Lung (tissue), 16 donors: ENCODE results near the gene AGAP2. TPM values are rescaled to one million over a fixed set of nuclear protein-coding genes. Genes with fewer than 3 reads are reported as not detected.

Experiments
- ATAC-seq: fragments of 200-7000 bp; cut with Tn5 transposase; one replicate; pipeline ENCODE4 v1.9.1; 2020; ENCODE audit warnings: moderate number of reproducible peaks; ENCODE audit not compliant: insufficient read depth, low FRiP score
- DNase-seq, 3 donors: peaks; one replicate each; pipeline ENCODE4 v3.0.0-alpha.2; 2013 to 2017
- H3K27ac ChIP-seq, 2 donors: one replicate each; pipeline ENCODE4 v1.5.1; 2013; ENCODE audit warnings: mild to moderate bottlenecking in 2 of 2, moderate library complexity in 2 of 2, control low read depth in 1 of 2, inconsistent platforms in 1 of 2, low read depth in 1 of 2, low read length in 1 of 2
- H3K27me3 ChIP-seq, 3 donors: one replicate each; pipeline ENCODE4 v1.5.1; 2013; ENCODE audit warnings: low read length in 2 of 3; ENCODE audit not compliant: control insufficient read depth in 3 of 3, insufficient read depth in 3 of 3
- H3K36me3 ChIP-seq, 4 donors: one replicate each; pipeline ENCODE4 v1.5.1; 2013; ENCODE audit warnings: low read length in 4 of 4, mild to moderate bottlenecking in 1 of 4, moderate library complexity in 1 of 4; ENCODE audit not compliant: control insufficient read depth in 4 of 4, insufficient read depth in 4 of 4
- H3K4me1 ChIP-seq, 5 donors: one replicate each; pipeline ENCODE4 v1.5.1; 2013; ENCODE audit warnings: low read length in 5 of 5, mild to moderate bottlenecking in 2 of 5, moderate library complexity in 1 of 5; ENCODE audit not compliant: control insufficient read depth in 5 of 5, insufficient read depth in 5 of 5
- H3K4me3 ChIP-seq: one replicate; pipeline ENCODE4 v1.5.1; 2013; ENCODE audit warnings: mild to moderate bottlenecking, control low read depth, moderate library complexity
- H3K9ac ChIP-seq, 2 donors: one replicate each; pipeline ENCODE4 v1.5.1; 2013; ENCODE audit warnings: low read length in 2 of 2, control low read depth in 1 of 2; ENCODE audit not compliant: insufficient read depth in 1 of 2
- H3K9me3 ChIP-seq, 4 donors: one replicate each; pipeline ENCODE4 v1.5.1; 2013; ENCODE audit warnings: low read length in 3 of 4, mild to moderate bottlenecking in 1 of 4, moderate library complexity in 1 of 4; ENCODE audit not compliant: control insufficient read depth in 4 of 4, insufficient read depth in 3 of 4
- WGBS, 2 donors: extraction: QIAGEN DNeasy Blood & Tissue Kit; methylation state at CpG; one replicate each; pipeline ENCODE4 v1.1.7; 2013; 5-methylcytosine and 5-hydroxymethylcytosine counted together
- long read RNA-seq, 5 donors: transcript quantifications; one replicate each; lab custom pipeline, GENCODE V29; 2026
- polyA plus RNA-seq, 2 donors: library from polyadenylated mRNA; stranded (reverse); fragments of 200-250 nt; gene quantifications; one replicate each; pipeline ENCODE4 v1.2.1, GENCODE V29; 2013
- total RNA-seq, 2 donors: library from RNA; depleted of rRNA in 1 of 2; stranded (reverse); fragments of >200 nt in 1 of 2; gene quantifications; one replicate each; pipeline ENCODE4 v1.2.1, GENCODE V29; 2014 to 2021
- TF ChIP-seq, protein P1 (sequence below): IDR thresholded peaks from 2 replicates; pipeline ENCODE4 v1.5.1; 2012; ENCODE audit warnings: mild to moderate bottlenecking; ENCODE audit errors: control extremely low read depth, extremely low read depth
- donor health status: control.
- donor health status: control.
- donor health status: Bipolar disorder and iron deficiency.
- donor health status: healthy.
- donor health status: DM: yes; HTN: yes; CAD: no.

Gene AGAP2
- total RNA-seq = 1 to 10 TPM; 1.5 to 4.8 TPM
- 1 to 10 TPM; 1.4 to 4.4 TPM for polyA plus RNA-seq
- long read RNA-seq, donor 1 = 0 reads
- long read RNA-seq, donor 2 = 0 reads
- long read RNA-seq, donor 3 = 0 reads
- long read RNA-seq, donor 4 = 0 reads
- long read RNA-seq, donor 5, partial matches to known transcripts = 0 of 1 reads
- long read RNA-seq, donor 5, other reads (novel, unspliced or antisense) = 0 of 1 reads

DNA sequence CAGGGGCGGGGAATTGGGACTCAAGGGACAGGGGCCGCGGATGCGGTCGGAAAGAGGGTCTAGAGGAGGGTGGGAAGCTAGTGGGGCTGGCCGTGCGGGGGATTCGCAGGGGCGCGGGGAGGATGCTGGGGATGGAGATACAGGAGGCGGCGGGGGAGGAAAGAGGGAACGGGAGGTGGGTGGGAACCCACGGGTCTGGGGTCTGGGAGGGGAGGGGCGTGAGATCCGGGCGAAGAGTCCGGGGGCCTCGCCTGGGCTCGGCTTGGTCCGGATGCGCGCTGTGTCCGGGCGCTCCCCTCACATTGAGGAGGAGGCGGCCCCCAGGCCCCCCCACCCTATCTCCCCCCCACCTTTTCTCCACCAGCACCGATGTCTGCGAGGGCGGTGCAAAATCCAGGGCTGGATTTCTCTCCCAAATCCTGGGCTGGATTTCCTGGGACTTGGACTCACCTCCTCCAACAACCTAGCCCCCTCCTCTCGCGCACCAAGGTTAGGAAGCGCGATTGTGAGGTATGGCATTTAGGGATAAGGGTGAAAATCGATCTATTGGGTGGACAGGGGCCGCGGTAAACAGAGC is at the start of gene AGAP2:
Gene AGAP2 (minus strand): TSS at position 82 of the 577 bp plus-strand sequence. CDS start 496 bp downstream, outside the sequence.
- ATAC-seq = no peak
- Histone ChIP-seq H3K36me3 (peaks cover 0 to 1% (median 0%) of the 10 kb centered on the region in 4 donors), H3K9ac (no peak within 1 kb of the TSS), H3K27ac (no peak within 1 kb of the TSS), H3K27me3 (peaks cover 0 to 80% (median 70%) of the 10 kb centered on the region in 3 donors), H3K9me3 (no peaks in the 10 kb centered on the region), H3K4me3 (no peak within 1 kb of the TSS), H3K4me1 (peaks cover 0 to 9% (median 6%) of the 10 kb centered on the region in 5 donors)
- 23 to 50% methylated on average over 26 to 36 of the region's 36 CpGs for WGBS, 2 donors
- DNase-seq = peak in 2 of 3 donors; percentile 24 to 45
- TF ChIP-seq, protein P1, sequence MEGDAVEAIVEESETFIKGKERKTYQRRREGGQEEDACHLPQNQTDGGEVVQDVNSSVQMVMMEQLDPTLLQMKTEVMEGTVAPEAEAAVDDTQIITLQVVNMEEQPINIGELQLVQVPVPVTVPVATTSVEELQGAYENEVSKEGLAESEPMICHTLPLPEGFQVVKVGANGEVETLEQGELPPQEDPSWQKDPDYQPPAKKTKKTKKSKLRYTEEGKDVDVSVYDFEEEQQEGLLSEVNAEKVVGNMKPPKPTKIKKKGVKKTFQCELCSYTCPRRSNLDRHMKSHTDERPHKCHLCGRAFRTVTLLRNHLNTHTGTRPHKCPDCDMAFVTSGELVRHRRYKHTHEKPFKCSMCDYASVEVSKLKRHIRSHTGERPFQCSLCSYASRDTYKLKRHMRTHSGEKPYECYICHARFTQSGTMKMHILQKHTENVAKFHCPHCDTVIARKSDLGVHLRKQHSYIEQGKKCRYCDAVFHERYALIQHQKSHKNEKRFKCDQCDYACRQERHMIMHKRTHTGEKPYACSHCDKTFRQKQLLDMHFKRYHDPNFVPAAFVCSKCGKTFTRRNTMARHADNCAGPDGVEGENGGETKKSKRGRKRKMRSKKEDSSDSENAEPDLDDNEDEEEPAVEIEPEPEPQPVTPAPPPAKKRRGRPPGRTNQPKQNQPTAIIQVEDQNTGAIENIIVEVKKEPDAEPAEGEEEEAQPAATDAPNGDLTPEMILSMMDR = no peak

DNA sequence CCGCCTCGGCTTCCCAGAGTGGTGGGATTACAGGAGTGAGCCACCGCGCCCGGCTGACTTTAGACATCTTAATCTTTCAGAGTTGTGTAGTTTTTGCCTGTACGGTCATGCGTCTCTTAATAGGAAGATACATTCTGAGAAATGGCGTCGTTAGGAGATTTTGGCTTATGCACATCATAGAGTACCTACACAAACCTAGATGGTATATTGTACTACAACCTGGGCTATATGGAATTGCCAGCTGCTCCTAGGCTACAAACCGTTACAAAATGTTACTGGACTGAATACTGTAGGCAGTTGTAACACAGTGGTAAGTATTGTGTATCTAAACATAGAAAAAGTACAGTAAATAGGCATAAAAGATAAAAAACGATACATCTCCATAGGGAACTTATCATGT is 45.3 kb upstream of the AGAP2 start:
- Histone ChIP-seq H3K4me3 (no peak overlapping the region), H3K36me3 (peaks cover 13 to 35% (median 19%) of the 10 kb centered on the region in 4 donors), H3K27me3 (no peaks in the 10 kb centered on the region), H3K27ac (no peak overlapping the region), H3K4me1 (peaks cover 0 to 8% (median 4%) of the 10 kb centered on the region in 5 donors), H3K9me3 (no peaks in the 10 kb centered on the region), H3K9ac (no peak overlapping the region)
- TF ChIP-seq, protein P1 = no peak
- ATAC-seq (no peak), DNase-seq (no peak)
- 96% methylated on average over 11 of the region's 11 CpGs for WGBS, 2 donors

DNA sequence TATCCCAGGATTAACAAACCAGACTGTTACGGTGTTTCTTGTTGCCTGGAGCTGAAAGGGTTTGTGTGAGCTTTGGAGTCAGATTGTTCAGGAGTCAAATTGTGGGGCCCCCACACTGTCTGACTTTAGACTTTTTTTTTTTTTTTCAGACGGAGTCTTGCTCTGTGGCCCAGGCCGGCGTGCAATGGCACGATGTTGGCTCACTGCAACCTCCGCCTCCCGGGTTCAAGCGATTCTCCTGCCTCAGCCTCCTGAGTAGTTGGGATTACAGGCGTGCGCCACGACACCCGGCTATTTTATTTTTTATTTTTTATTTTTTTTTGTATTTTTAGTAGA is 44.9 kb upstream of the AGAP2 start:
- Histone ChIP-seq H3K9me3 (no peaks in the 10 kb centered on the region), H3K9ac (peak overlapping the region; percentile 77 to 93), H3K4me3 (peak overlapping the region; percentile 90), H3K27ac (no peak overlapping the region), H3K27me3 (no peaks in the 10 kb centered on the region), H3K36me3 (peaks cover 11 to 31% (median 18%) of the 10 kb centered on the region in 4 donors), H3K4me1 (peaks cover 0 to 8% (median 4%) of the 10 kb centered on the region in 5 donors)
- no peak for ATAC-seq
- 85 to 89% methylated on average over 12 of the region's 12 CpGs for WGBS, 2 donors
- TF ChIP-seq, protein P1 = no peak
- DNase-seq = no peak
